ENCODE data around the gene CXCR6. TPM values are rescaled to one million over a fixed set of nuclear protein-coding genes. Genes with fewer than 3 reads are reported as not detected.
A peak's percentile ranks its signal among the peaks of the same experiment; 100 is the strongest.

CXCR6 gene
- total and polyA plus RNA-seq, 2 of the 13 experiments (the other 11 are each of a cell fraction or from before 2014, with no cell fraction given), result not detected

- Histone ChIP-seq H3K27me3 (ENCODE audit: control insufficient read depth in 1 of 2, insufficient read depth in 2 of 2, low read length in 2 of 2) (no peaks in the 10 kb centered on the region), H4K20me1 (ENCODE audit: insufficient read depth, low read length) (no peaks in the 10 kb centered on the region), H3K9ac (ENCODE audit: insufficient read depth, low read depth, low read length) (peak overlapping the region; percentile 53), H3K79me2 (ENCODE audit: insufficient read depth, low read length) (peaks cover 27% of the 10 kb centered on the region), H3K4me1 (ENCODE audit: insufficient read depth, low read length) (peaks cover 47% of the 10 kb centered on the region), H2AFZ (ENCODE audit: low read length) (no peak overlapping the region), H3K4me2 (ENCODE audit: low read depth, low read length) (peak overlapping the region; percentile 69), H3K4me3 (replicated peaks in 1 of 3; ENCODE audit: insufficient read depth in 1 of 3, low read depth in 2 of 3, low read length in 3 of 3) (peak overlapping the region in 1 of 3 experiments; percentile 32; a peak in 2 of 6 replicates), H3K27ac (ENCODE audit: extremely low read length, insufficient read depth, low read length) (peak overlapping the region; percentile 61), H3K9me3 (ENCODE audit: low read length) (no peaks in the 10 kb centered on the region), H3K36me3 (replicated peaks in 1 of 2; ENCODE audit: control insufficient read depth in 1 of 2, insufficient read depth in 2 of 2, low read length in 2 of 2) (peaks cover 1 to 35% of the 10 kb centered on the region in 2 experiments; a peak in 4 of 5 replicates)
- ATAC-seq (peak; percentile 97), DNase-seq (ENCODE audit: low spot score) (peak; percentile 91), FAIRE-seq (peak; percentile 77)
- intact Hi-C loops (cut with micrococcal nuclease; ENCODE audit: unreplicated experiment) (loop anchor here (1.0 kb wide), 1 partner anchor 9 kb away; the partner anchor contains the start of gene FYCO1), in situ Hi-C loops (cut with HindIII; ENCODE audit: extremely low pct_ligation_motif_present, low pct_unique_long_range_greater_than_20kb) (no loop called here)
- 13% methylated on average over 4 of the region's 5 CpGs for WGBS (ENCODE audit: low lambda C conversion rate)
- ChIA-PET CTCF (ENCODE audit: low intra/inter-chr PET ratio, low total read pairs) (no interaction called here), POLR2A (interaction anchor here (1.0 to 2.1 kb wide), 3 partner anchors 8 to 14 kb away, joined by 3 to 11 read pairs (median 7); no protein-coding TSS in a partner anchor)
- no TSS peak for BruUV-seq (replicated peaks)
- TF ChIP-seq SP4 (CRISPR knock-in tag; IDR thresholded peaks at IDR 0.05) (no peak), NFIB (CRISPR knock-in tag; IDR thresholded peaks at IDR 0.05; ENCODE audit: borderline replicate concordance) (no peak), CHD4 (IDR thresholded peaks at IDR 0.05; ENCODE audit: borderline replicate concordance, low read length) (0 out of 2 replicates have a peak, but pooled peaks have one; percentile 29), ZKSCAN1 (IDR thresholded peaks at IDR 0.05; ENCODE audit: low read length) (no peak), ZSCAN20 (CRISPR knock-in tag; IDR thresholded peaks at IDR 0.05; ENCODE audit: borderline replicate concordance) (no peak), ZHX1 (CRISPR knock-in tag; IDR thresholded peaks at IDR 0.05; ENCODE audit: low read depth) (no peak), HMGXB4 (CRISPR knock-in tag; IDR thresholded peaks at IDR 0.05; ENCODE audit: borderline replicate concordance in 1 of 2, low read depth in 1 of 2) (peak in 1 of 2 experiments; percentile 16; a peak in 1 of 4 replicates), SMAD3 (CRISPR knock-in tag; IDR thresholded peaks at IDR 0.05) (0 out of 2 replicates have a peak, but pooled peaks have one; percentile 24), PBX2 (CRISPR knock-in tag; IDR thresholded peaks at IDR 0.05) (no peak), NCOR1 (IDR thresholded peaks at IDR 0.05; ENCODE audit: borderline replicate concordance, low read length) (no peak; the same call in 1 of the 2 replicates), ZNF749 (CRISPR knock-in tag; IDR thresholded peaks at IDR 0.05; ENCODE audit: borderline replicate concordance) (no peak)
- TF ChIP-seq, protein P1, sequence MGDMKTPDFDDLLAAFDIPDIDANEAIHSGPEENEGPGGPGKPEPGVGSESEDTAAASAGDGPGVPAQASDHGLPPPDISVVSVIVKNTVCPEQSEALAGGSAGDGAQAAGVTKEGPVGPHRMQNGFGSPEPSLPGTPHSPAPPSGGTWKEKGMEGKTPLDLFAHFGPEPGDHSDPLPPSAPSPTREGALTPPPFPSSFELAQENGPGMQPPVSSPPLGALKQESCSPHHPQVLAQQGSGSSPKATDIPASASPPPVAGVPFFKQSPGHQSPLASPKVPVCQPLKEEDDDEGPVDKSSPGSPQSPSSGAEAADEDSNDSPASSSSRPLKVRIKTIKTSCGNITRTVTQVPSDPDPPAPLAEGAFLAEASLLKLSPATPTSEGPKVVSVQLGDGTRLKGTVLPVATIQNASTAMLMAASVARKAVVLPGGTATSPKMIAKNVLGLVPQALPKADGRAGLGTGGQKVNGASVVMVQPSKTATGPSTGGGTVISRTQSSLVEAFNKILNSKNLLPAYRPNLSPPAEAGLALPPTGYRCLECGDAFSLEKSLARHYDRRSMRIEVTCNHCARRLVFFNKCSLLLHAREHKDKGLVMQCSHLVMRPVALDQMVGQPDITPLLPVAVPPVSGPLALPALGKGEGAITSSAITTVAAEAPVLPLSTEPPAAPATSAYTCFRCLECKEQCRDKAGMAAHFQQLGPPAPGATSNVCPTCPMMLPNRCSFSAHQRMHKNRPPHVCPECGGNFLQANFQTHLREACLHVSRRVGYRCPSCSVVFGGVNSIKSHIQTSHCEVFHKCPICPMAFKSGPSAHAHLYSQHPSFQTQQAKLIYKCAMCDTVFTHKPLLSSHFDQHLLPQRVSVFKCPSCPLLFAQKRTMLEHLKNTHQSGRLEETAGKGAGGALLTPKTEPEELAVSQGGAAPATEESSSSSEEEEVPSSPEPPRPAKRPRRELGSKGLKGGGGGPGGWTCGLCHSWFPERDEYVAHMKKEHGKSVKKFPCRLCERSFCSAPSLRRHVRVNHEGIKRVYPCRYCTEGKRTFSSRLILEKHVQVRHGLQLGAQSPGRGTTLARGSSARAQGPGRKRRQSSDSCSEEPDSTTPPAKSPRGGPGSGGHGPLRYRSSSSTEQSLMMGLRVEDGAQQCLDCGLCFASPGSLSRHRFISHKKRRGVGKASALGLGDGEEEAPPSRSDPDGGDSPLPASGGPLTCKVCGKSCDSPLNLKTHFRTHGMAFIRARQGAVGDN (CRISPR knock-in tag; IDR thresholded peaks at IDR 0.05), result peak; percentile 59
Observed at GRCh38 chr3:45986303-45986982, 43.2 kb downstream of the CXCR6 start.
